Nephron (organoid): Measurements from ENCODE around the gene PTPRD.

Source experiments
- H3K27ac Mint-ChIP-seq, 3 experiments: 2 replicates each; pipeline ENCODE4 v1.8.0; 2020; ENCODE audit warnings: mixed read lengths in 3 of 3, mild to moderate bottlenecking in 2 of 3, moderate library complexity in 1 of 3
- H3K27me3 Mint-ChIP-seq: 2 replicates; pipeline ENCODE4 v1.8.0; 2021; ENCODE audit warnings: low read depth, mild to moderate bottlenecking, moderate library complexity, mixed read lengths
- H3K36me3 Mint-ChIP-seq: 2 replicates; pipeline ENCODE4 v1.8.0; 2020; ENCODE audit warnings: low read depth, mixed read lengths
- H3K4me1 Mint-ChIP-seq: 2 replicates; pipeline ENCODE4 v1.8.0; 2020; ENCODE audit warnings: mixed read lengths
- H3K4me3 Mint-ChIP-seq, 3 experiments: 2 replicates each; pipeline ENCODE4 v1.8.0; 2020; ENCODE audit warnings: mild to moderate bottlenecking in 3 of 3, mixed read lengths in 3 of 3, moderate library complexity in 2 of 3
- H3K9me3 Mint-ChIP-seq: 2 replicates; pipeline ENCODE4 v1.8.0; 2020; ENCODE audit warnings: mixed read lengths
- TF ChIP-seq, protein P1 (sequence below), 3 experiments: fragments of 200-600 bp; sonication (generic); IDR thresholded peaks; one replicate each; pipeline ENCODE4 v1.5.0; 2021; ENCODE audit warnings: antibody characterized with exemption in 3 of 3; ENCODE audit not compliant: unreplicated experiment in 3 of 3

The PTPRD gene

GRCh38 chr9:8823131-8823895, 1789.5 kb downstream of the PTPRD start:
- no peaks in the 10 kb centered on the region for H3K9me3 Mint-ChIP-seq
- peak overlapping the region; percentile 97 to 98 (median 97) for H3K27ac Mint-ChIP-seq
- no peaks in the 10 kb centered on the region for H3K27me3 Mint-ChIP-seq
- H3K4me1 Mint-ChIP-seq = peaks cover 68% of the 10 kb centered on the region
- H3K36me3 Mint-ChIP-seq = peaks cover 22% of the 10 kb centered on the region
- H3K4me3 Mint-ChIP-seq = peak overlapping the region; percentile 8 to 42 (median 37)
- TF ChIP-seq, protein P1, sequence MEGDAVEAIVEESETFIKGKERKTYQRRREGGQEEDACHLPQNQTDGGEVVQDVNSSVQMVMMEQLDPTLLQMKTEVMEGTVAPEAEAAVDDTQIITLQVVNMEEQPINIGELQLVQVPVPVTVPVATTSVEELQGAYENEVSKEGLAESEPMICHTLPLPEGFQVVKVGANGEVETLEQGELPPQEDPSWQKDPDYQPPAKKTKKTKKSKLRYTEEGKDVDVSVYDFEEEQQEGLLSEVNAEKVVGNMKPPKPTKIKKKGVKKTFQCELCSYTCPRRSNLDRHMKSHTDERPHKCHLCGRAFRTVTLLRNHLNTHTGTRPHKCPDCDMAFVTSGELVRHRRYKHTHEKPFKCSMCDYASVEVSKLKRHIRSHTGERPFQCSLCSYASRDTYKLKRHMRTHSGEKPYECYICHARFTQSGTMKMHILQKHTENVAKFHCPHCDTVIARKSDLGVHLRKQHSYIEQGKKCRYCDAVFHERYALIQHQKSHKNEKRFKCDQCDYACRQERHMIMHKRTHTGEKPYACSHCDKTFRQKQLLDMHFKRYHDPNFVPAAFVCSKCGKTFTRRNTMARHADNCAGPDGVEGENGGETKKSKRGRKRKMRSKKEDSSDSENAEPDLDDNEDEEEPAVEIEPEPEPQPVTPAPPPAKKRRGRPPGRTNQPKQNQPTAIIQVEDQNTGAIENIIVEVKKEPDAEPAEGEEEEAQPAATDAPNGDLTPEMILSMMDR (IDR thresholded peaks at IDR 0.05; ENCODE audit: unreplicated experiment in 3 of 3) = no peak

DNA sequence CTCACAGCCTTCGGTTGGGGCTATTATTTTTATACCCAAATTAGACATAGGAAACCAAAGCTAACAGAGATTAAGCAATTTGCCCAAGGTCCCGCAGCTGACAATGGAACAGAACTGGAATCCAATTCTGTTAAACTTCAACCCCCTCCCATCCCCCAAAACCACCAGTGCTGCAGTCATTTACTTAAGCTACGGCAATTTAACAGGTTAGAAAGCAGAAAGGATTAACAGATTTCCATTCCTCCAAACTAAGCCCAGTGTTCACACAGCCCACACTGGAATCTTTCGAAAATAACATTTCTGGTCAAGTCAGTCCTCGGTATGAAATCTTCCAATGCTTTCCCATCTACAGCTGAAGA, 1790.2 kb downstream of the PTPRD start:
- TF ChIP-seq, protein P1 (IDR thresholded peaks at IDR 0.05; ENCODE audit: unreplicated experiment in 3 of 3) = no peak
- Mint-ChIP-seq H3K4me1 (peaks cover 68% of the 10 kb centered on the region), H3K27me3 (no peaks in the 10 kb centered on the region), H3K9me3 (no peaks in the 10 kb centered on the region), H3K27ac (peak overlapping the region; percentile 97 to 98 (median 97)), H3K4me3 (peak overlapping the region in 1 of 3 experiments; percentile 42), H3K36me3 (peaks cover 22% of the 10 kb centered on the region)

GRCh38 chr9:8821910-8822666, 1790.7 kb downstream of the PTPRD start:
- no peaks in the 10 kb centered on the region for H3K27me3 Mint-ChIP-seq
- H3K9me3 Mint-ChIP-seq = no peaks in the 10 kb centered on the region
- TF ChIP-seq, protein P1 (IDR thresholded peaks at IDR 0.05; ENCODE audit: unreplicated experiment in 3 of 3) = no peak
- H3K4me1 Mint-ChIP-seq = peaks cover 68% of the 10 kb centered on the region
- no peak overlapping the region for H3K4me3 Mint-ChIP-seq
- H3K27ac Mint-ChIP-seq = peak overlapping the region; percentile 97 to 98 (median 97)
- H3K36me3 Mint-ChIP-seq = peaks cover 22% of the 10 kb centered on the region

DNA sequence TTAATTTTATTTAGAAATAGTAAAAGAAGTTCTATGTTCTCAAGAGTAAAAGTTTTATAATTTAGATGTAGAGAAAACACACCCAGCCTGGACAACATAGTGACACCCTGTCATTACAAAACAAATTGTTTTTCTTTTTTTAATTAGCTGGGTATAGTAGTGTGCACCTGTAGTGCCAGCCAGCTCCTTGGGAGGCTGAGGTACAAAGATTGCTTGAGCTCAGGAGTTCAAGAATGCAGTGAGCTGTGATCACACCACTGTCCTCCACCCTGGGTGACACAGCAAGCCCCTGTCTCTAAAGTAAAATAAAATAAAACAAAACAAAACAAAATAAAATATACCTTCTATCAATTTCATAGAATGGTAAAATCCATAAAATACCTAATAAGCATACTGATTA, 1795.5 kb downstream of the PTPRD start:
- no peaks in the 10 kb centered on the region for H3K9me3 Mint-ChIP-seq
- H3K4me3 Mint-ChIP-seq = no peak overlapping the region
- peaks cover 49% of the 10 kb centered on the region for H3K4me1 Mint-ChIP-seq
- peaks cover 28% of the 10 kb centered on the region for H3K36me3 Mint-ChIP-seq
- no peaks in the 10 kb centered on the region for H3K27me3 Mint-ChIP-seq
- H3K27ac Mint-ChIP-seq = peak overlapping the region in 2 of 3 experiments; percentile 77 to 91
- TF ChIP-seq, protein P1 (IDR thresholded peaks at IDR 0.05; ENCODE audit: unreplicated experiment in 3 of 3) = no peak

GRCh38 chr9:8816361-8816760, 1796.4 kb downstream of the PTPRD start:
- peak overlapping the region in 1 of 3 experiments; percentile 0 for H3K4me3 Mint-ChIP-seq

More at GRCh38 chr9:8816361-8816760, 1796.4 kb downstream of the PTPRD start:
- Mint-ChIP-seq H3K27ac (peak overlapping the region; percentile 70 to 91 (median 77)), H3K27me3 (no peaks in the 10 kb centered on the region), H3K36me3 (peaks cover 31% of the 10 kb centered on the region), H3K4me1 (peaks cover 49% of the 10 kb centered on the region), H3K9me3 (no peaks in the 10 kb centered on the region)
- TF ChIP-seq, protein P1 (IDR thresholded peaks at IDR 0.05; ENCODE audit: unreplicated experiment in 3 of 3) = no peak
